Activated naive CD4-positive, alpha-beta T cell treated with anti-CD3 and anti-CD28 coated beads for 36 hours (primary cell): ENCODE data around the gene NUDT16L1. TPM values are rescaled to one million over a fixed set of nuclear protein-coding genes. Genes with fewer than 3 reads are reported as not detected.
A peak's percentile ranks its signal among the peaks of the same experiment; 100 is the strongest.

ENCODE experiments used
- CTCF ChIA-PET: fragments of 350-600 bp; sonication (Branson Sonifier 250); formaldehyde crosslinking; loops from one replicate; lab custom pipeline; 2021; ENCODE audit warnings: antibody characterized with exemption; lab: Charles Lee
- DNase-seq: peaks from one replicate; pipeline ENCODE4 v3.0.0-alpha.2; 2020
- H3K27ac Mint-ChIP-seq: one replicate; pipeline ENCODE4 v1.8.0; 2021; ENCODE audit warnings: mild to moderate bottlenecking, mixed read lengths
- H3K27me3 Mint-ChIP-seq: one replicate; pipeline ENCODE4 v1.8.0; 2021; ENCODE audit warnings: low read depth, mixed read lengths
- H3K36me3 Mint-ChIP-seq: one replicate; pipeline ENCODE4 v1.8.0; 2021; ENCODE audit warnings: low read depth, mixed read lengths
- H3K4me1 Mint-ChIP-seq: one replicate; pipeline ENCODE4 v1.8.0; 2021; ENCODE audit warnings: low read depth, mixed read lengths
- H3K4me3 Mint-ChIP-seq: one replicate; pipeline ENCODE4 v1.8.0; 2021; ENCODE audit warnings: mild to moderate bottlenecking, moderate library complexity, mixed read lengths
- H3K9me3 Mint-ChIP-seq: one replicate; pipeline ENCODE4 v1.8.0; 2021; ENCODE audit warnings: mixed read lengths
- intact Hi-C: fragments of 100-400 bp; cut with micrococcal nuclease; formaldehyde crosslinking; loops from one replicate; pipeline ENCODE4 v1.15.1; 2023
- total RNA-seq, 2 experiments: library from RNA; stranded (reverse); gene quantifications; one replicate each; pipeline ENCODE4 v1.2.3, GENCODE V29; 2021

The NUDT16L1 gene
- total RNA-seq, 2 experiments from 2014 or later, result 20.0 to 20.7 TPM

GRCh38 chr16:4694642-4695451 is 1.5 kb downstream of the NUDT16L1 start:
- intact Hi-C loops, result loop anchor here (5.0 kb wide), 2 partner anchors 218 to 262 kb away; partner anchors contain the start of genes HMOX2 and SEC14L5
- Mint-ChIP-seq H3K4me3 (peak overlapping the region; percentile 76), H3K27ac (no peak overlapping the region), H3K36me3 (peaks cover 8% of the 10 kb centered on the region), H3K4me1 (peaks cover 14% of the 10 kb centered on the region), H3K9me3 (no peaks in the 10 kb centered on the region), H3K27me3 (no peaks in the 10 kb centered on the region)
- CTCF ChIA-PET, result no interaction called here
- no peak for DNase-seq

- peaks cover 17% of the 10 kb centered on the region for H3K4me1 Mint-ChIP-seq
- H3K27ac Mint-ChIP-seq, result no peak overlapping the region
- intact Hi-C loops, result no loop called here
- CTCF ChIA-PET, result interaction anchor here (0.7 kb wide), 1 partner anchor 38 kb away, joined by 3 read pairs; the partner anchor contains the start of gene ANKS3
- peaks cover 8% of the 10 kb centered on the region for H3K36me3 Mint-ChIP-seq
- no peaks in the 10 kb centered on the region for H3K27me3 Mint-ChIP-seq
- H3K9me3 Mint-ChIP-seq, result no peaks in the 10 kb centered on the region
- no peak for DNase-seq
- H3K4me3 Mint-ChIP-seq, result peak overlapping the region; percentile 76
These were observed 2.3 kb downstream of the NUDT16L1 start for GRCh38 chr16:4695473-4696171.

- intact Hi-C loops, result no loop called here
- no peak for DNase-seq
- no peak overlapping the region for H3K27ac Mint-ChIP-seq
- CTCF ChIA-PET, result interaction anchor here (0.6 to 0.7 kb wide), 2 partner anchors 13 to 37 kb away, joined by 3 to 5 read pairs; partner anchors contain the start of gene ANKS3
- peaks cover 8% of the 10 kb centered on the region for H3K36me3 Mint-ChIP-seq
- H3K4me3 Mint-ChIP-seq, result no peak overlapping the region
- no peaks in the 10 kb centered on the region for H3K27me3 Mint-ChIP-seq
- no peaks in the 10 kb centered on the region for H3K9me3 Mint-ChIP-seq
- H3K4me1 Mint-ChIP-seq, result peaks cover 17% of the 10 kb centered on the region
These were observed 3.0 kb downstream of the NUDT16L1 start for GRCh38 chr16:4696172-4696904.

- Mint-ChIP-seq H3K27ac (no peak overlapping the region), H3K36me3 (peaks cover 8% of the 10 kb centered on the region), H3K4me1 (peaks cover 17% of the 10 kb centered on the region), H3K4me3 (no peak overlapping the region), H3K27me3 (no peaks in the 10 kb centered on the region), H3K9me3 (no peaks in the 10 kb centered on the region)
- CTCF ChIA-PET, result no interaction called here
- DNase-seq, result no peak
- intact Hi-C loops, result no loop called here
These were observed 3.8 kb downstream of the NUDT16L1 start for GRCh38 chr16:4696905-4697847.

- intact Hi-C loops, result no loop called here
These were observed 4.5 kb downstream of the NUDT16L1 start for GRCh38 chr16:4697848-4698291.

GRCh38 chr16:4698321-4699045 is 5.1 kb downstream of the NUDT16L1 start:
- no peak overlapping the region for H3K4me3 Mint-ChIP-seq
- peaks cover 12% of the 10 kb centered on the region for H3K4me1 Mint-ChIP-seq
- H3K36me3 Mint-ChIP-seq, result peaks cover 9% of the 10 kb centered on the region
- no peaks in the 10 kb centered on the region for H3K9me3 Mint-ChIP-seq
- CTCF ChIA-PET, result no interaction called here
- H3K27ac Mint-ChIP-seq, result no peak overlapping the region
- intact Hi-C loops, result no loop called here
- no peak for DNase-seq
- no peaks in the 10 kb centered on the region for H3K27me3 Mint-ChIP-seq

More at GRCh38 chr16:4697848-4698291, 4.5 kb downstream of the NUDT16L1 start:
- Mint-ChIP-seq H3K4me3 (no peak overlapping the region), H3K9me3 (no peaks in the 10 kb centered on the region), H3K4me1 (peaks cover 12% of the 10 kb centered on the region), H3K36me3 (peaks cover 9% of the 10 kb centered on the region), H3K27ac (no peak overlapping the region), H3K27me3 (no peaks in the 10 kb centered on the region)
- CTCF ChIA-PET, result no interaction called here
- DNase-seq, result no peak

GRCh38 chr16:4699046-4699556 is 5.7 kb downstream of the NUDT16L1 start:
- peaks cover 9% of the 10 kb centered on the region for H3K36me3 Mint-ChIP-seq
- no peak overlapping the region for H3K27ac Mint-ChIP-seq
- H3K9me3 Mint-ChIP-seq, result no peaks in the 10 kb centered on the region
- no peaks in the 10 kb centered on the region for H3K27me3 Mint-ChIP-seq
- CTCF ChIA-PET, result no interaction called here
- no peak overlapping the region for H3K4me3 Mint-ChIP-seq
- intact Hi-C loops, result no loop called here
- H3K4me1 Mint-ChIP-seq, result peaks cover 12% of the 10 kb centered on the region
- no peak for DNase-seq

GRCh38 chr16:4700380-4700996 is 7.1 kb downstream of the NUDT16L1 start:
- H3K36me3 Mint-ChIP-seq, result peaks cover 9% of the 10 kb centered on the region
- H3K27me3 Mint-ChIP-seq, result no peaks in the 10 kb centered on the region
- H3K4me3 Mint-ChIP-seq, result no peak overlapping the region
- no peak overlapping the region for H3K27ac Mint-ChIP-seq
- CTCF ChIA-PET, result interaction anchor here (0.6 kb wide), 1 partner anchor 326 kb away, joined by 3 read pairs; no protein-coding TSS in a partner anchor
- intact Hi-C loops, result no loop called here
- no peak for DNase-seq
- no peaks in the 10 kb centered on the region for H3K9me3 Mint-ChIP-seq
- peaks cover 4% of the 10 kb centered on the region for H3K4me1 Mint-ChIP-seq

GRCh38 chr16:4700997-4701743 is 7.8 kb downstream of the NUDT16L1 start:
- Mint-ChIP-seq H3K4me1 (peaks cover 3% of the 10 kb centered on the region), H3K27ac (no peak overlapping the region), H3K9me3 (no peaks in the 10 kb centered on the region), H3K36me3 (peaks cover 9% of the 10 kb centered on the region), H3K27me3 (no peaks in the 10 kb centered on the region), H3K4me3 (no peak overlapping the region)
- DNase-seq, result no peak
- CTCF ChIA-PET, result no interaction called here
- intact Hi-C loops, result no loop called here

GRCh38 chr16:4701791-4702465 is 8.6 kb downstream of the NUDT16L1 start:
- intact Hi-C loops, result no loop called here
- Mint-ChIP-seq H3K4me3 (no peak overlapping the region), H3K4me1 (peaks cover 3% of the 10 kb centered on the region), H3K9me3 (no peaks in the 10 kb centered on the region), H3K36me3 (peaks cover 13% of the 10 kb centered on the region), H3K27me3 (no peaks in the 10 kb centered on the region), H3K27ac (no peak overlapping the region)
- no peak for DNase-seq
- CTCF ChIA-PET, result no interaction called here
